Measurements from ENCODE around the gene ASPSCR1. TPM values are rescaled to one million over a fixed set of nuclear protein-coding genes. Genes with fewer than 3 reads are reported as not detected.

Gene ASPSCR1
- total and polyA plus RNA-seq, 9 of the 15 experiments (the other 6 are each of a cell fraction or from before 2014, with no cell fraction given): 0.90 to 36.9 (median 11.6) TPM

DNA sequence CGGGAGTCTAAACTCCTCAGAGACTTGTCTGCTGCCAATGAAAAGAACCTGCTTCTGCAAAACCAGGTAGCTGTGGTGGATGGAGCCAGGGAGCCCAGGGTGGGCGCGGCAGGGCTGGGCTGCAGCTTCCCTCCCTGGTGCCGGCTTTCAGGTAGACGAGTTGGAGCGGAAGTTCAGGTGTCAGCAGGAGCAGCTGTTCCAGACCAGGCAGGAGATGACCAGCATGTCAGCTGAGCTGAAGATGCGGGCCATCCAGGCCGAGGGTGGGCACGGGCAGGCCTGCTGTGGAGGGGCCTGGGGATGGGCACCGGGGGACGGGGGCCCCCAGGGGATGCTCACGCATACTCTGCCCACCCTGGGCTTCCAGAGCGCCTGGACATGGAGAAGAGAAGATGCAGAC lies 50.8 kb downstream of the ASPSCR1 start (continued):
- TF ChIP-seq, protein P1, sequence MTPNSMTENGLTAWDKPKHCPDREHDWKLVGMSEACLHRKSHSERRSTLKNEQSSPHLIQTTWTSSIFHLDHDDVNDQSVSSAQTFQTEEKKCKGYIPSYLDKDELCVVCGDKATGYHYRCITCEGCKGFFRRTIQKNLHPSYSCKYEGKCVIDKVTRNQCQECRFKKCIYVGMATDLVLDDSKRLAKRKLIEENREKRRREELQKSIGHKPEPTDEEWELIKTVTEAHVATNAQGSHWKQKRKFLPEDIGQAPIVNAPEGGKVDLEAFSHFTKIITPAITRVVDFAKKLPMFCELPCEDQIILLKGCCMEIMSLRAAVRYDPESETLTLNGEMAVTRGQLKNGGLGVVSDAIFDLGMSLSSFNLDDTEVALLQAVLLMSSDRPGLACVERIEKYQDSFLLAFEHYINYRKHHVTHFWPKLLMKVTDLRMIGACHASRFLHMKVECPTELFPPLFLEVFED (CRISPR knock-in tag; conservative IDR thresholded peaks at IDR 0.05): no peak
- TF ChIP-seq, protein P2, sequence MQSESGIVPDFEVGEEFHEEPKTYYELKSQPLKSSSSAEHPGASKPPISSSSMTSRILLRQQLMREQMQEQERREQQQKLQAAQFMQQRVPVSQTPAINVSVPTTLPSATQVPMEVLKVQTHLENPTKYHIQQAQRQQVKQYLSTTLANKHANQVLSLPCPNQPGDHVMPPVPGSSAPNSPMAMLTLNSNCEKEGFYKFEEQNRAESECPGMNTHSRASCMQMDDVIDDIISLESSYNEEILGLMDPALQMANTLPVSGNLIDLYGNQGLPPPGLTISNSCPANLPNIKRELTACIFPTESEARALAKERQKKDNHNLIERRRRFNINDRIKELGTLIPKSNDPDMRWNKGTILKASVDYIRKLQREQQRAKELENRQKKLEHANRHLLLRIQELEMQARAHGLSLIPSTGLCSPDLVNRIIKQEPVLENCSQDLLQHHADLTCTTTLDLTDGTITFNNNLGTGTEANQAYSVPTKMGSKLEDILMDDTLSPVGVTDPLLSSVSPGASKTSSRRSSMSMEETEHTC (IDR thresholded peaks at IDR 0.05): no peak
- TF ChIP-seq, protein P3, sequence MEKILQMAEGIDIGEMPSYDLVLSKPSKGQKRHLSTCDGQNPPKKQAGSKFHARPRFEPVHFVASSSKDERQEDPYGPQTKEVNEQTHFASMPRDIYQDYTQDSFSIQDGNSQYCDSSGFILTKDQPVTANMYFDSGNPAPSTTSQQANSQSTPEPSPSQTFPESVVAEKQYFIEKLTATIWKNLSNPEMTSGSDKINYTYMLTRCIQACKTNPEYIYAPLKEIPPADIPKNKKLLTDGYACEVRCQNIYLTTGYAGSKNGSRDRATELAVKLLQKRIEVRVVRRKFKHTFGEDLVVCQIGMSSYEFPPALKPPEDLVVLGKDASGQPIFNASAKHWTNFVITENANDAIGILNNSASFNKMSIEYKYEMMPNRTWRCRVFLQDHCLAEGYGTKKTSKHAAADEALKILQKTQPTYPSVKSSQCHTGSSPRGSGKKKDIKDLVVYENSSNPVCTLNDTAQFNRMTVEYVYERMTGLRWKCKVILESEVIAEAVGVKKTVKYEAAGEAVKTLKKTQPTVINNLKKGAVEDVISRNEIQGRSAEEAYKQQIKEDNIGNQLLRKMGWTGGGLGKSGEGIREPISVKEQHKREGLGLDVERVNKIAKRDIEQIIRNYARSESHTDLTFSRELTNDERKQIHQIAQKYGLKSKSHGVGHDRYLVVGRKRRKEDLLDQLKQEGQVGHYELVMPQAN (IDR thresholded peaks at IDR 0.05; ENCODE audit: borderline replicate concordance): no peak

DNA sequence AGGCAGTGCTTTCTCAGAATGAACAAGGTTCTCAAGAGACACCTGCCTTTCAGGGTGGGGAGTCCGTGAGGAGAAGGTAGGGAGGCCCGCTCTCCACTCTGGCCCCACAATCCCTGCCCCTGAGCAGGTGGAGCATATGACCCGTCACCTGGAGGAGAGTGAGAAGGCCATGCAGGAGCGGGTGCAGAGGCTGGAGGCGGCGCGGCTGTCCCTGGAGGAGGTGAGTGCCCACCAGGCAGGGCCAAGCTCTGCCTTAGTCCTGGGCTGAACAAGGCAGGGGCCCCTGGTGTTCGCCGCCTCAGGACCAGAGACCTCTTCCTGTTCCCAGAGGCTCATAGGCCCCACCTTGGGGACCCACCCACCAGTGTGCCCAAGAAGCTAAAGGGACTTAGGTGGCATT lies 51.5 kb downstream of the ASPSCR1 start:
- ATAC-seq: no peak
- intact Hi-C loops (cut with micrococcal nuclease) (no loop called here), in situ Hi-C loops (cut with MboI) (no loop called here)
- H4K20me1 ChIP-seq (replicated peaks; ENCODE audit: control insufficient read depth, insufficient read depth, low read length): no peaks in the 10 kb centered on the region
- H2AFZ ChIP-seq (ENCODE audit: low read depth, low read length): no peak overlapping the region
- peaks cover 20% of the 10 kb centered on the region for H3K79me2 ChIP-seq (ENCODE audit: control insufficient read depth, insufficient read depth, low read length)
- H3K9ac ChIP-seq (ENCODE audit: insufficient read depth in 1 of 2, low read depth in 2 of 2, low read length in 2 of 2): peak overlapping the region in 1 of 2 experiments; percentile 55; a peak in 1 of 4 replicates
- H3K9me1 ChIP-seq (ENCODE audit: control insufficient read depth, insufficient read depth, low read length): no peaks in the 10 kb centered on the region
- H3K27ac ChIP-seq (ENCODE audit: extremely low read depth, low read depth, low read length): no peak overlapping the region
- CTCF ChIA-PET (ENCODE audit: low intra/inter-chr PET ratio): no interaction called here
- H3K4me3 ChIP-seq: no peak overlapping the region
- BruUV-seq (replicated peaks): no TSS peak
- no peak for FAIRE-seq
- peaks cover 12% of the 10 kb centered on the region; the same call in 1 of the 3 replicates for H3K36me3 ChIP-seq (ENCODE audit: control insufficient read depth, insufficient read depth, low read length)
- peaks cover 8 to 89% of the 10 kb centered on the region in 2 experiments for H3K4me1 ChIP-seq (replicated peaks in 1 of 2; ENCODE audit: control insufficient read depth in 2 of 2, insufficient read depth in 2 of 2, low read length in 2 of 2)
- TF ChIP-seq ZNF445 (CRISPR knock-in tag; IDR thresholded peaks at IDR 0.05; ENCODE audit: low read depth) (no peak), C11orf30 (IDR thresholded peaks at IDR 0.05; ENCODE audit: low read depth) (no peak)
- DNase-seq (ENCODE audit: extremely low read depth in 1 of 4, low spot score in 3 of 4): no peak
- no peak overlapping the region for H3K4me2 ChIP-seq (ENCODE audit: insufficient read depth, low read length)
- POLR2A ChIA-PET: interaction anchor here (2.0 kb wide), 1 partner anchor 9 kb away, joined by 6 read pairs; the partner anchor contains the start of gene DCXR
- no peaks in the 10 kb centered on the region for H3K27me3 ChIP-seq (ENCODE audit: control insufficient read depth in 2 of 2, insufficient read depth in 2 of 2, low read length in 2 of 2)
- no peaks in the 10 kb centered on the region for H3K9me3 ChIP-seq (replicated peaks; ENCODE audit: control insufficient read depth, insufficient read depth, low read depth, low read length)
- WGBS (ENCODE audit: insufficient coverage, low coverage, missing lambda C conversion rate): 87% methylated on average over 8 of the region's 9 CpGs

Data from K562 (cell line).